Brain pericyte (primary cell): ENCODE measurements around the gene CPTP.

Experiments used
- DNase-seq: peaks from one replicate; pipeline ENCODE4 v3.0.0-alpha.2; 2012; ENCODE audit warnings: low read depth, low spot score

The CPTP gene

GRCh38 chr1:1324524-1325287 lies at the start of gene CPTP, which contains the start of gene INTS11:
Gene CPTP (plus strand): TSS chr1:1324802. CDS start chr1:1326911, 2,109 bp downstream.
Gene INTS11 (minus strand): TSS chr1:1324660. CDS start chr1:1324608, 52 bp downstream.
- DNase-seq: peak; percentile 47

DNA sequence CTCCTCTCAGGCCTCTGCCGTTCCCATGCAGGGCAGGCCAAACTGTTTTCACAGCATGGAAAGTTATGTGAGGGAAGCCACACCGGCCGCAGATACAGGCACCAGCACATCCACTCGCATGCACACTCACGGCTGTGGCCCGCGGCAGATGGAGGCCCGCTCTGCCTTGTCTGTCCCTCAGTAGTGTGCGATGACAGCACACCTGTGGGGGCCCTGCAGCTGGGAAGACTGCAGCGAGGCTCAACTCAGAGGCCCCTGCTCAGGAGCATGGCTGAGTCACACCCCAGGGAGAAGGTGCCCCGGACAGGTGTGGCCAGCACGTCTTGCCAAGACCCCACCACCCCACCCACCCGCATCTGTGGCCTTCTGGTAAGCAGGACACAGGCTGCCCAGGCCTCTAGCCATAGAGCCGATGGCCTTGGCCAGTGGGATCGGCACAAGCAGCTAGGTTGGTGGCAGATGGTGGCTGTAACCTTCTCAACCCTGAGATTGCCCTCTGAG lies 49.6 kb upstream of the CPTP start:
- no peak for DNase-seq

- DNase-seq: no peak
Observed at GRCh38 chr1:1275836-1276235, 48.8 kb upstream of the CPTP start.

DNA sequence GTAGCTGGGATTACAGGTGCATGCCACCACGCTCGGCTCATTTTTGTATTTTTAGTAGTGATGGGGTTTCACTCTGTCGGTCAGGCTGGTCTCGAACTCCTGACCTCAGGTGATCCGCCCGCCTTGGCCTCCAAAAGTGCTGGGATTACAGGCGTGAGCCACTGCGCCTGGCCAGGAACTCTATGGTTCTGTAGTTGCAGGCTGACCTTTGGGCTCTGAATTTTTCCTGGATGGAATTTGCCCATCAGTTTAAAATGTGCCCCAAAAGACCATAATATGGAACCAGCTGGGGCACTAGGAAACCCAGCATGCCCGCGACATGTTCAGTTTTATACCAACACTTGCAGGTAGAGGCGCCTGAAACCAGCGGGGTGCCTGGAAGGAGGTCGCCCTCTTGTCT lies 46.0 kb upstream of the CPTP start:
- no peak for DNase-seq

DNA sequence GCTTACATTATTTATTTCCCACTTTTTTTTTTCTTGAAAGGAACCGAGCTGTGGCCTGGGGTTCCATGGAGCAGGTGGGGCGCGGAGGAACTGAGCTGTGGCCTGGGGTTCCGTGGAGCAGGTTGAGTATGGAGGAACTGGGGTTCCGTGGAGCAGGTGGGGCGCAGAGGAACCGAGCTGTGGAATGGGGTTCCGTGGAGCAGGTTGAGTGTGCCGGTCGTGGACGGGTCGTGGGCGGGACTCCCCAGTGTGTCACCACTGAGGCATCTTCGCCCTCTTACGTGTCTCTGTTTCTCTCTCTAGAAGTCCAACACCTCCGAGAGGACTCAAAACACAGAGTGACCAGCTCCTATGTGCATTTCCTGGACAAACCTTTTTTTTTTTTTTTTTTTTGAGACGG lies 45.6 kb upstream of the CPTP start:
- DNase-seq: no peak

- DNase-seq: no peak
Observed at GRCh38 chr1:1280782-1281481, 43.7 kb upstream of the CPTP start.

DNA sequence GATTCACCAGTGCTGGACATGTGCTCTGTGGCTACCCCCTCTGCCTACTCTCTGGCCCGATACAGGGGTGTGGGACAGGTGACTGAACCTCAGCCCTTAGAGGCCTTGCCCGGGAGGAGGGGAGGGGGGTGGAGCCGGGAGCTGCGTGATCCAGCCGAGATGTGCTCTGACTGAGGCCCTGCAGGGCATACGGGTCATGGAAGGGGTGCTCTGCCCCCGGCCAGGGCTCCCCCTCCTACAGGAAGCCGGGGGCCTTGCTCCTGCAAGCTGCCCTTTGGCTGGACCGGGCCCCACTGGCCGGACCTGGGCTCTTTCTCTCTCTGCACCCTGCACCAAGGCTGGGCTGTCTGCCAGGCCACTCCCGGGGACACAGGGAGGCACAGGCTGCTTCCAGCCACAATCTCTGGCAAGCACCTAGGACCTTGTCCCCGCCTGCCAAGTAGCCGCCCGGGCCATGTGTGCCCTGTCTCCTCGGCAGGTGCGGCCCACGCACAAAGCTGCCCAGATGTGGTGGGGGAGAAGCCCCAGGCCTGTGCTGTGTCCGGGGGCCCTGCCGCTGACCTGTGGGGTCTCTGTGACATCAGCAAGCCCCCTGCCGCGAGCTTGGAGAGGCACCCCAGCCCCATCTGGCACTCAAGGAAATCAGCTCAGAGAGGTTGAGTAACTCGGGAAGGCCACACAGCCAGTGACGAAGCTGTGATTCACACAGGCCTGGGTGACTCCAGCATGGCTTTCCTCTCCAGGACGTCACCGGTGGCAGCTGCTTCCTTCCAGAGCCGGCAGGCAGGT lies 42.9 kb upstream of the CPTP start:
- DNase-seq: no peak

- DNase-seq: no peak
Observed at GRCh38 chr1:1282998-1283397, 41.6 kb upstream of the CPTP start.

DNA sequence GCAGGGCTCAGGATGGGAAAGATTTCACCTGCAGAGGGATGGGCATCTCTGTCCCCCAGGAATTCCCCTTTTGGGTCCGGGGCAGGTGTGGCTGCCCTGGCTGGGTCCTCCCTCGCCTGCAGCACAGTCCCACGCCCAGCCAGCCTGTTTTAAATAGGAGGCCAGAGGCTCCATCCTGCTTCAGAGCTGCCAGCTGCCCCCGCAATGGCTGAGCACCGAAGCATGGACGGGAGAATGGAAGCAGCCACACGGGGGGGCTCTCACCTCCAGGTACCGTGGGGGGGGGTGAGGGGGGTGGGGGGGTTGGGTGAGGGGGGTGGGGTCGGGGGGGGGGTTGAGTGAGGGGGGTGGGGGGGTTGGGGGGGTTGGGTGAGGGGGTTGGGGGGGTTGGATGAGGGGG lies 40.8 kb upstream of the CPTP start:
- DNase-seq: no peak

- no peak for DNase-seq
Observed at GRCh38 chr1:1284221-1285101, 40.1 kb upstream of the CPTP start.

- no peak for DNase-seq
Observed at GRCh38 chr1:1285102-1285571, 39.5 kb upstream of the CPTP start.

DNA sequence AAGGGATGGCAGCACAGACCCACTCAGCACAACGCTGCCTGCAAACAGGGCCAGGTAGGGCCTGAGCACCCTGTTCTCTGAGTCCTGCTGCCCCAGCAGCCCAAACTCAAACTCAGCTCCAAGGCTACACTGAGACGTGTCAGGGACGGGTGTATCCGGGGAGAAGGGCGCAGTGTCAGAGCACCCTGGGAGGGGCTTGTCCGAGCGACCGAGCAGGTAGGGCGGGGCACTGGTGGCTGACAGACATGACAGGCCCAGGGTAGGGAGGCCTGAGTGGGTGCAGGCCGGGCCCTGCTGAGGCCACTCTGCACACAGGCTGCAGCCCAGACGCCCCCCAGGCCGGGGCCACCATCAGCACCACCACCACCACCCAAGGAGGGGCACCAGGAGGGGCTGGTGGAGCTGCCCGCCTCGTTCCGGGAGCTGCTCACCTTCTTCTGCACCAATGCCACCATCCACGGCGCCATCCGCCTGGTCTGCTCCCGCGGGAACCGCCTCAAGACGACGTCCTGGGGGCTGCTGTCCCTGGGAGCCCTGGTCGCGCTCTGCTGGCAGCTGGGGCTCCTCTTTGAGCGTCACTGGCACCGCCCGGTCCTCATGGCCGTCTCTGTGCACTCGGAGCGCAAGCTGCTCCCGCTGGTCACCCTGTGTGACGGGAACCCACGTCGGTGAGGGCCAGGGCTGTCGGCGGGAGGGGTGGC lies 38.8 kb upstream of the CPTP start:
- no peak for DNase-seq

DNA sequence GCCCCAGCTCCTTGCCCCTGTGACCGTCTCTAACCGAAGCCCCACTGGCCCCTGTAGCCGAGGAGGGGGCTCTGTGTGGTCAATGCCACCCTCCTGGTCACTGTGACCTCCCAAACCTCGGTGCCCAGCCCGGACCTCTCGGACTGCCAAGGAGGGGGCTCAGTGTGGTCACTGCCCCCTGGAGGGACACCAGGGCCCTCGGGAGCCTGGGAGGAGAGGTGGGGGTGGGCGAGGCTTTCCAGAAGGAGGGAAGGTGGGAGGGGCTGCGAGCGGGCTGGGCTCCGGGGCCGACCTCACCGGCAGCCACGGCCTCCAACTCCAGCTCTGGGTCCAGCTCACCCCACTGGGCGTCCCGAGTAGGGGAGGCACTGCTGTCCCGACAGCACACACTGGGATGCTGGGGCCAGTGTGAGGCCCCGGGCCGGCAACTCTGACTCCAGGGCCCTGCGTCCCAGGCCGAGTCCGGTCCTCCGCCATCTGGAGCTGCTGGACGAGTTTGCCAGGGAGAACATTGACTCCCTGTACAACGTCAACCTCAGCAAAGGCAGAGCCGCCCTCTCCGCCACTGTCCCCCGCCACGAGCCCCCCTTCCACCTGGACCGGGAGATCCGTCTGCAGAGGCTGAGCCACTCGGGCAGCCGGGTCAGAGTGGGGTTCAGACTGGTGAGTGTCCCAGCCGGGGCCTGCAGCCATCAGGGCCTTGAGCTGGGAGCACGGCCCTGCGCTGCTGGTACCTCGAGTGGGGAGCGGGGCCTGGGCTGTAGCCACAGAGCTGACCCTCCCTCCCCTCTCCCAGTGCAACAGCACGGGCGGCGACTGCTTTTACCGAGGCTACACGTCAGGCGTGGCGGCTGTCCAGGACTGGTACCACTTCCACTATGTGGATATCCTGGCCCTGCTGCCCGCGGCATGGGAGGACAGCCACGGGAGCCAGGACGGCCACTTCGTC lies 38.0 kb upstream of the CPTP start:
- no peak for DNase-seq

- no peak for DNase-seq
Observed at GRCh38 chr1:1287288-1288110, 37.1 kb upstream of the CPTP start.

DNA sequence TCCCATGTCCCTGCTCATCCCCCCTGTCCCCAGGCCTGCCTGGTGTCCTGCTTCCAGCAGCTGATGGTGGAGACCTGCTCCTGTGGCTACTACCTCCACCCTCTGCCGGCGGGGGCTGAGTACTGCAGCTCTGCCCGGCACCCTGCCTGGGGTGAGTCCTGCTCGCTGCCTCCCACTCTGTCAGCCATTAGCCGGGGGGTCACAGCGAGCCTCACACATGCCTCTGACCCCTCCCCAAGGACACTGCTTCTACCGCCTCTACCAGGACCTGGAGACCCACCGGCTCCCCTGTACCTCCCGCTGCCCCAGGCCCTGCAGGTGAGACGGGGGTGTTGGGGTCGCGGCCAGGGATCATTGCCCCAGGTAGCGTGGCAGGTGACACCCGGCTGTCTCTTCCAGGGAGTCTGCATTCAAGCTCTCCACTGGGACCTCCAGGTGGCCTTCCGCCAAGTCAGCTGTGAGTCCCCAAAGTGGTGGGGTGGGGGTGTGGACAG lies 34.3 kb upstream of the CPTP start:
- no peak for DNase-seq

GRCh38 chr1:1291023-1291528 lies 33.5 kb upstream of the CPTP start:
- no peak for DNase-seq

GRCh38 chr1:1291548-1292441 lies 32.8 kb upstream of the CPTP start:
- DNase-seq: no peak
